Testis (tissue), 2 donors: ENCODE measurements around the gene DKK3.

Experiments
- POLR2A ChIP-seq: fragments of 450-650 bp; IDR thresholded peaks from one replicate; pipeline ENCODE4 v1.6.1; 2017; ENCODE audit warnings: antibody characterized with exemption, mild to moderate bottlenecking, moderate library complexity
- TF ChIP-seq, protein P1 (sequence below), 3 experiments: fragments of 450-650 bp in 2 of 3; fragments of 200-600 bp in 1 of 3; sonication (generic) in 1 of 3; IDR thresholded peaks; one replicate each; pipeline ENCODE4 v1.5.1; 2016 to 2019; ENCODE audit warnings: antibody characterized with exemption in 3 of 3, mild to moderate bottlenecking in 2 of 3, moderate library complexity in 1 of 3

GRCh38 chr11:12046636-12047236, 38.3 kb upstream of the DKK3 start:
- TF ChIP-seq, protein P1, sequence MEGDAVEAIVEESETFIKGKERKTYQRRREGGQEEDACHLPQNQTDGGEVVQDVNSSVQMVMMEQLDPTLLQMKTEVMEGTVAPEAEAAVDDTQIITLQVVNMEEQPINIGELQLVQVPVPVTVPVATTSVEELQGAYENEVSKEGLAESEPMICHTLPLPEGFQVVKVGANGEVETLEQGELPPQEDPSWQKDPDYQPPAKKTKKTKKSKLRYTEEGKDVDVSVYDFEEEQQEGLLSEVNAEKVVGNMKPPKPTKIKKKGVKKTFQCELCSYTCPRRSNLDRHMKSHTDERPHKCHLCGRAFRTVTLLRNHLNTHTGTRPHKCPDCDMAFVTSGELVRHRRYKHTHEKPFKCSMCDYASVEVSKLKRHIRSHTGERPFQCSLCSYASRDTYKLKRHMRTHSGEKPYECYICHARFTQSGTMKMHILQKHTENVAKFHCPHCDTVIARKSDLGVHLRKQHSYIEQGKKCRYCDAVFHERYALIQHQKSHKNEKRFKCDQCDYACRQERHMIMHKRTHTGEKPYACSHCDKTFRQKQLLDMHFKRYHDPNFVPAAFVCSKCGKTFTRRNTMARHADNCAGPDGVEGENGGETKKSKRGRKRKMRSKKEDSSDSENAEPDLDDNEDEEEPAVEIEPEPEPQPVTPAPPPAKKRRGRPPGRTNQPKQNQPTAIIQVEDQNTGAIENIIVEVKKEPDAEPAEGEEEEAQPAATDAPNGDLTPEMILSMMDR (IDR thresholded peaks at IDR 0.05) = no peak
- TF ChIP-seq POLR2A = no peak
